Dendritic cell treated with granulocyte-macrophage colony-stimulating factor and Interleukin-4, amounts not matched to agents 40 ng/mL and 50 ng/mL, for 4 days (primary cell): ENCODE measurements around the gene HNF4A.

ENCODE experiments used
- H3K27ac Mint-ChIP-seq: one replicate; pipeline ENCODE4 v1.8.0; 2022; ENCODE audit warnings: mild to moderate bottlenecking, mixed read lengths
- H3K27me3 Mint-ChIP-seq: one replicate; pipeline ENCODE4 v1.8.0; 2022; ENCODE audit warnings: mild to moderate bottlenecking, mixed read lengths
- H3K36me3 Mint-ChIP-seq: one replicate; pipeline ENCODE4 v1.8.0; 2022; ENCODE audit warnings: low read depth, mixed read lengths
- H3K4me1 Mint-ChIP-seq: one replicate; pipeline ENCODE4 v1.8.0; 2022; ENCODE audit warnings: low read depth, mixed read lengths
- H3K4me3 Mint-ChIP-seq: one replicate; pipeline ENCODE4 v1.8.0; 2022; ENCODE audit warnings: mild to moderate bottlenecking, moderate library complexity, mixed read lengths
- H3K9me3 Mint-ChIP-seq: one replicate; pipeline ENCODE4 v1.8.0; 2022; ENCODE audit warnings: mixed read lengths
- intact Hi-C: fragments of 100-400 bp; cut with micrococcal nuclease; formaldehyde crosslinking; loops from one replicate; pipeline ENCODE4 v1.15.0; 2022

Gene HNF4A

DNA sequence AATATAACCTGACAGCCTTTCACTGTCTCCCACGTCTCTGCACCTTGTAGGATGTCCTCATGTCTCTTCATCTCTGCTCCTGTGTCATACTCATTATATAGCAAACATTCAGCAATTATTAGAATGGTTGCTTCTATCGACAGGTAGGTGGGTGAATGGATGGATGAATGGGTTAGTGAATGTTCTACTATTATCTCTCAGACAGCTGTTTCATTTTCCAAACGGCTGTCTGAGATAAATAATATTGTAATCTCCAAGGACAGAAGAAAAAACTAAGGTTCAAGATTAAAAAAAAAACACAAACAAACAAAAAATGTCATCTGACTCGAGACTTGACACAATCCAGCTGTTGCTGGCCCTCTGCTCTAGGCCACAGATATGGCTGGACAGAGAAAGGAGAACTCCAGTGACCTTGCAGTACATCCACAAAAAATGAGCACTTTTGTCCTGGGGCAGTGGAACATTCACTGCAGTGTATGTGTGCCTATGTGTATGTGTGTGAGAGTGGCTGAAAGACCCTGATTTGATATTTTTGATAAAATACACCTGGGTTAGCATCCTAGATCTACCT is 2.1 kb downstream of the HNF4A start:
- H3K27me3 Mint-ChIP-seq: peaks cover 12% of the 10 kb centered on the region
- no peak overlapping the region for H3K27ac Mint-ChIP-seq
- no peaks in the 10 kb centered on the region for H3K4me1 Mint-ChIP-seq
- H3K9me3 Mint-ChIP-seq: no peaks in the 10 kb centered on the region
- no peaks in the 10 kb centered on the region for H3K36me3 Mint-ChIP-seq
- H3K4me3 Mint-ChIP-seq: no peak overlapping the region
- intact Hi-C loops: no loop called here

DNA sequence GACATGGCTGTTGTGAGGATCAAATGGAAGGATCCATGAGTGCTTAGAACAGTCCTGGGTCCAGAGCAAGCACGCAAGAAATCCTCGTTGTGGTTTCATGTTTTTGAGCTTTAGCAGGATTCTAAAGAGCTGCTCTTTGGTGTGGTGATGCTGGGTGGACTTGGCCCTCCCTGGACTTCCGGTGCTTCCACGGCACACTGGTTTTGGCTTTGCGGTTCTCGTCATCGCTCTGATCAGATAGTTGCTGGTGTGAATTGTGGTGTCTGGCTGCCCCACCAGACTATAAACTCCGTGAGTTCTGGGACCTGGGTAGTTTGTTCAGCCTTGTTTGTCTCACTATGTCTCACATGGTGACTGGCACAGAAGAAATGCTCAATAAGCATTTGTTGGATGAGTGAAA is 3.3 kb downstream of the HNF4A start:
- no peaks in the 10 kb centered on the region for H3K36me3 Mint-ChIP-seq
- H3K4me1 Mint-ChIP-seq: no peaks in the 10 kb centered on the region
- peaks cover 13% of the 10 kb centered on the region for H3K27me3 Mint-ChIP-seq
- intact Hi-C loops: no loop called here
- no peak overlapping the region for H3K27ac Mint-ChIP-seq
- no peak overlapping the region for H3K4me3 Mint-ChIP-seq
- no peaks in the 10 kb centered on the region for H3K9me3 Mint-ChIP-seq

DNA sequence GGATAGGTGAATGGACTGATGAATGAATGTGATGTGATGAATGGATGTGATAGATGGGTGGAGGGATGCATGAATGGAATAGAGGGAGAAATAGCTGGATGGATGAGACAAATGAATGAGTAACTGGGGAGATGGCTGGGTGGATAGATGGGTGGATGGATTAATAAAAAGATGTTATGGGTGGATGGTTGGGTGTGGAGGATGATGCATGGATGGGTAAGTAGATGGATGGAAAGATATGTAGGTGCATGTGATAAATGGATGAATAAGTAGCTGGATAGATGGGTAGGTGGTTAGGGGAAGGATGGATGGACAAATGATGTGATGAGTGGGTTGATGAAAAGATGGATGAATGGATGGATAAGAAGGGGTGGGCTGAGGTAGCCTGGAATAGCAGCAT is 4.7 kb downstream of the HNF4A start:
- no peaks in the 10 kb centered on the region for H3K9me3 Mint-ChIP-seq

DNA sequence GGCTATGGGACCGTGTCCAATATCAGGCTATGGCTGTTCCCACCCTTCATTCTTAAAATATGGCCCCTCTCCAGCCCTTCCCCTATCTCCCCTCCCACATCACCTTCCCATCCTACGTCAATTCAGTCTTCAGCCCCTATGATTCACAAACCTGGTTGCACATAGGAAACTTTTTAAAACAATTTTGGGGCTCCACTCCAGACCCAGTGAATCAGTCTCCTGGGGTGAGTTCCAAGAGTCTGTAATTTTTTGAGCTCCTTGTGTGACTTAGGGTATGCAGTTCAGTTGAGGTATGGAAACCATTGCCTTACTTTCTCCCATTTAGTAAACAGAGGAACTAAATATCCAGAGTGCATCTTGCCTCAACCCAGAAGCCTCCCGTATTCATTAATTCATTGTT is 5.5 kb downstream of the HNF4A start:
- Mint-ChIP-seq H3K4me1 (no peaks in the 10 kb centered on the region), H3K27me3 (peaks cover 11% of the 10 kb centered on the region), H3K4me3 (no peak overlapping the region), H3K9me3 (no peaks in the 10 kb centered on the region), H3K36me3 (no peaks in the 10 kb centered on the region), H3K27ac (no peak overlapping the region)
- intact Hi-C loops: no loop called here

More for the DNA sequence above, 4.7 kb downstream of the HNF4A start:
- Mint-ChIP-seq H3K36me3 (no peaks in the 10 kb centered on the region), H3K27ac (no peak overlapping the region), H3K4me1 (no peaks in the 10 kb centered on the region), H3K27me3 (peaks cover 11% of the 10 kb centered on the region), H3K4me3 (no peak overlapping the region)
- intact Hi-C loops: no loop called here

DNA sequence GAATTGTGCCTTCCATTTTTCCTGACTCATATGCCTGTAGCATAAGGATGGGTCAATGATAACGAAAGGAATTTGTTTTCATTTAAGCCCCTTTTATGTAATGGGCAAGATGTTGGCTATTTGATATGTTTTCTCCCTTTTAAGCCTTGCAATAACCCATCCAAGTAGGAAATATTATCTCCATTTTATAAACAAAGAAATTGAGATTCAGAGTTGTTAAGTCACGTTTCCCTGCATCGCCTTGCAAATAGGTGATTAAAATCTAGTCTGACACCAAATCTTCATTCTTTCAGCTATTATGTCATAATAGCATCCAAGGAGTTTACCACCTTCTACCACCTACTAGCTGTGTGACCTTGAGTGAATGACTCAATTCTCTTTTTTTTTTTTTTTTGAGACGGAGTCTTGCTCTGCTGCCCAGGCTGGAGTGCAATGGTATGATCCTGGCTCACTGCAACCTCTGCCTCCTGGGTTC is 7.0 kb downstream of the HNF4A start:
- Mint-ChIP-seq H3K9me3 (no peaks in the 10 kb centered on the region), H3K4me3 (no peak overlapping the region), H3K27me3 (peaks cover 10% of the 10 kb centered on the region), H3K27ac (no peak overlapping the region), H3K4me1 (no peaks in the 10 kb centered on the region), H3K36me3 (no peaks in the 10 kb centered on the region)
- intact Hi-C loops: no loop called here

DNA sequence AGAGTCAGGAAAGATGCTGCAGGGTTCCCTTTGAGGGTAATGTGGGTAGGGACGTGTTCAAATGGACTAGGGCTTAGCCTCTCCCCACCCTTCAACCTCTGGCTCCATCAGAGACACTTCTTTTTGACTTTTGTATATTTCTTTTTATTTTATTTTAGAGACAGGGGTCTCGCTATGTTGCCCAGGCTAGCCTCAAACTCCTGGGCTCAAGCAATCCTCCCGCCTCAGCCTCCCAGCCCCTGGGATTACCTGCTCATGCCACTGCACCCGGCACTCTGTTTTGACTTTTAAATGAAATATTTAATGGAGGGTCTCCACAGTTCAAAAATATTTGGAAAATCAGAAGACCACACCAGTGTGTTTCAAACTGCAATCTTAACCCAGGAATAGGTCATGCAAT is 8.6 kb downstream of the HNF4A start:
- Mint-ChIP-seq H3K36me3 (no peaks in the 10 kb centered on the region), H3K27me3 (peaks cover 5% of the 10 kb centered on the region), H3K27ac (no peak overlapping the region), H3K4me3 (no peak overlapping the region), H3K9me3 (no peaks in the 10 kb centered on the region), H3K4me1 (no peaks in the 10 kb centered on the region)
- intact Hi-C loops: no loop called here

DNA sequence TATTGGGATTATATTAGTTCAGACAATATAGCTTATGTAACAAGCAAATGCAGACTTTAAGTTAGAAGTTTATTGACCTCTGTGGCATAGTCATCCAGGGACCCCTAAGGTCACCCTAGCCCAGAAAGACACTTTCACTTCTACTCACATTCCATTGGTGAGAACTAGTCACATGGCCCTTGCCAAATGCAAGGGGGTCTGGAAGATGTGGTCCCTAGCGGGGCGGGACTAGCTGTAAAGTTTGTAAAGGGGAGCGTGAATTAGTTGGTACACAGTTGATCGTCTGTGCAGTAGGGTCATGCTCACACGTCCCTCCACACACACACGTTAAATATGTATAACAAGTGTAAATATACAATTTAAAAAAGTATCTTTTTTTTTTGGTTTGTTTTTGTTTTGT is 9.3 kb downstream of the HNF4A start:
- Mint-ChIP-seq H3K27me3 (peaks cover 5% of the 10 kb centered on the region), H3K27ac (no peak overlapping the region), H3K4me3 (no peak overlapping the region), H3K9me3 (no peaks in the 10 kb centered on the region), H3K4me1 (no peaks in the 10 kb centered on the region), H3K36me3 (no peaks in the 10 kb centered on the region)
- intact Hi-C loops: no loop called here

DNA sequence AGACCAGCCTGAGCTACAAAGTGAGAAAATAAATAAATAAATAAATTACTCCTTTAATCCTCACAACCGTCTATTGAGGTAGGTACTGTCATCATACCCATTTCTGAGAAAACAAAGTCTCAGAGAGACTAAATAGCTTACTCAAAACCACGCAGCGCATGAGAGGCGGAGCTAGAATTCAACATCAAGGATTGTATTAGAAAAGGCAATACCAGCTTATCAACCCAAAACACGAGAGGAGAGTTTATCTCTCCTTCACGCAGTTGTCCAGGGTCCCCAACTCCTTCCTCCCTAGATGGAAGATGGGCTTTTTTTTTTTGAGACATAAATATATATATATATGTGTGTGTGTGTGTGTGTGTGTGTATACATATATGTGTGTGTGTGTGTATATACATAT is 12.2 kb downstream of the HNF4A start:
- Mint-ChIP-seq H3K27ac (no peak overlapping the region), H3K9me3 (no peaks in the 10 kb centered on the region), H3K27me3 (peaks cover 1% of the 10 kb centered on the region), H3K4me1 (no peaks in the 10 kb centered on the region), H3K36me3 (no peaks in the 10 kb centered on the region), H3K4me3 (no peak overlapping the region)
- intact Hi-C loops: no loop called here

DNA sequence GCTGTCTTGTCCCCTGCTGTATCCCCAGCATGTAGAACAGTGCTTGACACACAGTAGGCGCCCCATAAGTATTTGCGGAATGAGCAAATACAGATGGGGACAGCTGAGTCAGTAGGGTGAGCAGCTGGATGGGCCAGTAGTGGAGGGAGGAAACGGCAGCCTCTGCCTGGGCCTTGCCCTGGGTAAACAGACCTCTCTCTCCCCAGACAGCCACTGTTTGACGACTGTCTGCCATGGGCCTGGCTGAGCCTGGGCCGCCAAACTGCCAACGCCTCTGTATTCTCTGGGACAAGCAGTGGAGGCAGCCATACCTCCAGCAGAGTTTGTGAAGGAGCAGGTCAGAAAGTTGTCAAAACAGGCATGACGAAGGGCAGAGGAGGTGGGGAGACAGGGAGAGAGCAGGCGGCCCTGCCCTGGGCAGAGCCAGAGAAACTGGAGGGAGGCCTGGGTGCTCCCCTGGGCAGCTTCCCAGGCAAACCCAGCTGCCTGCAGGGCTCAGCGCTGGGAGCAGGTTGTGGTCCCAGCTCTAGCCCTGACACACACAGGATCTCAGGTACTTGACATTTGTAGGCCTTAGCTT is 15.2 kb downstream of the HNF4A start:
- H3K36me3 Mint-ChIP-seq: no peaks in the 10 kb centered on the region
- H3K27ac Mint-ChIP-seq: no peak overlapping the region
- peaks cover 3% of the 10 kb centered on the region for H3K27me3 Mint-ChIP-seq
- H3K4me1 Mint-ChIP-seq: no peaks in the 10 kb centered on the region
- H3K9me3 Mint-ChIP-seq: no peaks in the 10 kb centered on the region
- H3K4me3 Mint-ChIP-seq: no peak overlapping the region
- intact Hi-C loops: no loop called here

DNA sequence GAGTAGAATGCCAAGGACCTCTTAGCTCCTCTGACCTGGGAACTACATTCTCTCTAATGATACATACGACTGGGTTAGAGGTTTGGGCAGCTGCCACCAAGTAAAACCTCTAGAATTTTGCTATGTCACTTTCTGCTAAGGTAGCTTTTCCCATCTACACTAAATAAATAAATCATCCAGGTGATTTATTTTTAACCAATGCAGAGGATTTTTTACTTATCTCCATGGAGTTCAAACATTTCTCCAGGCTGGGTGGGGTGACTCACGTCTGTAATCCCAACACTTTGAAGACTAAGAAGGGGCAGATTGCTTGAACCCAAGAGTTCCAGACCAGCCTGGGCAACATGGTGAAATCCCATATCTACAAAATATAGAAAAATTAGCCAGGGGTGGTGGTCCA is 27.1 kb downstream of the HNF4A start:
- Mint-ChIP-seq H3K27ac (no peak overlapping the region), H3K4me3 (no peak overlapping the region), H3K27me3 (peaks cover 15% of the 10 kb centered on the region), H3K4me1 (no peaks in the 10 kb centered on the region), H3K9me3 (no peaks in the 10 kb centered on the region), H3K36me3 (no peaks in the 10 kb centered on the region)
- intact Hi-C loops: no loop called here

DNA sequence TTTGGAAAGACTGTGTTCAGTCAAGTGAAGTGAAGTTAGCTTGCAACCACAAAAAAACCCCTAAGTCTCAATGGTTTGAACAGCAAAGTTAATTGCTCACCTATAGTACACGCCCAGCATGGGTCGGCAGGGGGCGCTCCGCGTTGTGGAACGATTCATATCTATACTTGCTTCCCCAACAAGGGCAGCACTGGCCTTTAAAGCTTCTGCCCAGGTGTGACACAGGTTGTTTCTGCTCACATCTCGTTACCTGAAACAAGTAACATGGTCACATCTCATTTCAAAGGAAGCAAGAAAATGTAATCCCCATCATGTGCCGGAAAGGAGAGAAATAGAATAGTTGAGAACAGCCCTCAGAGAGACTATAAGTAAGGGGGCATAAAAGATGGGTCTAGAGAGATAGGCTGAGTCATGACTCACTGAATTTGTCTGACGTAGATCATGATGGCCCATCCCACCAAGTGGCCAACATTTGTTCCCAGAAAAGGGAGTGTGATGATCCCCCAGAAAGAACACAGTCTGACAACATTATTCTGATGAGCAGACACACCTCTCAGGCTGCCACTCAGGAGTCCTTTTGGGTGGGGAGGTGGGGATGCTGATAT is 29.0 kb downstream of the HNF4A start:
- intact Hi-C loops: loop anchor here (1.0 kb wide), 1 partner anchor 226 kb away; no protein-coding TSS in a partner anchor
- H3K4me1 Mint-ChIP-seq: peaks cover 9% of the 10 kb centered on the region
- H3K27ac Mint-ChIP-seq: no peak overlapping the region
- H3K4me3 Mint-ChIP-seq: no peak overlapping the region
- no peaks in the 10 kb centered on the region for H3K36me3 Mint-ChIP-seq
- no peaks in the 10 kb centered on the region for H3K9me3 Mint-ChIP-seq
- H3K27me3 Mint-ChIP-seq: peaks cover 24% of the 10 kb centered on the region

DNA sequence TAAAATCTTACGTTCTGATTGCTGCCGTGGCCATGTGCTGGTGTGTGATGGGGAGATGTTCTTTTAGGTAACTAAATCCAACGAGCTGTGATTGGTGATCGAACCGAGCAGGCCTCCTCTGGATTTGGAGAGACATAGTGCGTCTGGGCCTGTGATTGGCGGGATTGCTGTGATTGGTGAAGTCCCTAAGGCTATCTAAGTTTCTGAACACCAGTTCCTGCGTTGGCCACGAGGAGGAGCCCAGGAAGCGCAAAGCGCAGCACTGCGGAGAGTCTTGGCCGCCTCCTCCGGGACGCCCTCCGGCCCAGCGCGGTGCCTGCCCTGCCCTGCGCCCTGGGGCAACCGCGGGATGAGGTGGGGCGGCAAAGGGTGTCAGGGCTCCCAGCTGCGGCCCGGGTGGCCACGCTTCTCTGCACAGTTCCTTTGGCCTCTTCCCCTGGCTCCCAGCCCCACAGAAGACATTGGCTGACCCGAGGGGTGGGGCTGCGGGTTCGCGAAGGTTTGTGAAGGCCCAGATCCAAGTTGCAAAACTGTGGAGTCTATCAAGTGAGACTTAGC is 33.0 kb downstream of the HNF4A start:
- Mint-ChIP-seq H3K27me3 (peaks cover 16% of the 10 kb centered on the region), H3K36me3 (no peaks in the 10 kb centered on the region), H3K4me3 (no peak overlapping the region)

DNA sequence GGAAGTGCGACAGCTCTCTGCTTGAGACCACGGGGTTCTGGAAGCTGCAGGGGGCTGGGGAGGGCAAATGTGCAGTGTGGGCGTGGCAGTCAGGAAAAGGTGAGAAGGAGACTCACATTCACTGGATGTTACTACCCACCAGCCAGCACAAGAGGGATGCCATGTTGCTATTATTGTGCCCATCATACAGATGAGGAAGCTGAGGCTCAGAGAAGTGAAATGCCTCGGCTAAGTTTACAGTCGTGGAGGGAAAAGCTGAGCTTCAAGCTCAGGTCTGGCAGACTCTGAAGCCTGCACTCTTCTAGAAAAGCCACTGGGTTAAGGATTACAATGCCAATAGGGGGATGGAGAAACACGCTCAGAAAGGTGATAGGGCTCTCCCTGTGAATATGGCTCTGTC is 34.4 kb downstream of the HNF4A start:
- no peaks in the 10 kb centered on the region for H3K36me3 Mint-ChIP-seq
- intact Hi-C loops: no loop called here
- peaks cover 9% of the 10 kb centered on the region for H3K4me1 Mint-ChIP-seq
- H3K9me3 Mint-ChIP-seq: no peaks in the 10 kb centered on the region
- peaks cover 16% of the 10 kb centered on the region for H3K27me3 Mint-ChIP-seq
- H3K27ac Mint-ChIP-seq: no peak overlapping the region
- no peak overlapping the region for H3K4me3 Mint-ChIP-seq

More for the DNA sequence above, 33.0 kb downstream of the HNF4A start:
- intact Hi-C loops: loop anchor here (1.0 kb wide), 2 partner anchors 73 to 222 kb away; no protein-coding TSS in a partner anchor
- Mint-ChIP-seq H3K27ac (no peak overlapping the region), H3K9me3 (no peaks in the 10 kb centered on the region), H3K4me1 (peaks cover 9% of the 10 kb centered on the region)

DNA sequence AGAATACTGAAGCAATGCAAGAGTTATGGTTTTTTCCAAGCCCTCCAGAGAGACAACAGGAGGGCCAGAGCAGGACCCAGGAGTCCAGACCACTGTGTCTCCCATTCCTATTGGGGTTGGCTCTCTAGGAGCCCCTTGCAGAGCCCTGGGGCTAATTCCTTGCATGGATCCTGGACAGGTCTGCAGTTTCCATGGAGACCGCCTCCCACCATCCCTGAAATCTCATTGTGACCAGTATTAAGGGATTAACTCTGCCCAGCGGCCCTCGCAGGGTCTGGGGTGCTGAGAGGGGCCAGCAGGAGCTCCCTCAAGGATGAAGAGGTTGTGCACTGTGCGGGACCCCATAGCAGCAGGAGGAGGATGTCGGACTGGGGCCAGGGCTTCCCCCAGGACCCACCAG is 34.8 kb downstream of the HNF4A start:
- Mint-ChIP-seq H3K27me3 (peaks cover 16% of the 10 kb centered on the region), H3K36me3 (no peaks in the 10 kb centered on the region), H3K4me1 (peaks cover 9% of the 10 kb centered on the region), H3K27ac (no peak overlapping the region), H3K9me3 (no peaks in the 10 kb centered on the region), H3K4me3 (no peak overlapping the region)
- intact Hi-C loops: no loop called here
